ENCODE data around the gene SYVN1.

SYVN1 gene

DNA sequence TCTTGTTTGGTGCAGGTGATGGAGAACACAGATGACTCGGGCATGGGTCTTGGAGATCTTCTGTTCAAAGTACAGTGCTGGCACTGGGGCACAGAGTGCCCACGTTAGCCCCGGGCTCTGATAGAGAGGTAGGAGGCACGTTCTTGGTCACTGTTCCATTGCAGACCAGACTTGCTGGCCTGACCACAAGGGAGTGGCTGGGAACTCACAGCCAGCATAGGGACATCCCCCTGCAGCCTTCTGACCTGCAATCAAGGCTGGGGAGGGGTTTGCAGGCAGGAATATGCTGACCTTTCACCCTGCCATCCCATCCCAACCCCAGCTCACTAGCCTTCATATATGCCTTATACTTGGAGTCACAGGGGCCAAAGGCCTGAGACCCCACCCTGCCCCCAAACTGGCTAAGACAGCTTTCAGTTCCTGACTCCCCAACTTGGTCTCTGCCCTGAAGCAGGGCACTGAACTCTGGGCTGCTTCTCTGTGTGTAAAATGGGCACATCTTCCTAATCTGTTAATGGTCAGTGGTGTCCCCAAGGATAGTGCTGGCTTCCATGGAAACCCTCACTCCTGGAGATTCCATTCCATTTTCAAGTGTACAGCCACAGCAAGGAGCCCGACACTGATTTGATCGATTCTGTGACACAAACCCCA lies 7.6 kb downstream of the SYVN1 start:
- H3K79me2 ChIP-seq (ENCODE audit: insufficient read depth, low read length): peaks cover 32% of the 10 kb centered on the region

GRCh38 chr11:65125197-65126056 lies 8.9 kb downstream of the SYVN1 start:
- Histone ChIP-seq H3K36me3 (ENCODE audit: insufficient read depth, low read length) (peaks cover 50% of the 10 kb centered on the region), H4K20me1 (ENCODE audit: insufficient read depth, low read length, poor library complexity, severe bottlenecking) (peaks cover 14% of the 10 kb centered on the region)

More for the DNA sequence above, 7.6 kb downstream of the SYVN1 start:
- peaks cover under 1% of the 10 kb centered on the region for H4K20me1 ChIP-seq (ENCODE audit: insufficient read depth, low read length, poor library complexity, severe bottlenecking)
- peaks cover 7% of the 10 kb centered on the region for H3K4me1 ChIP-seq (ENCODE audit: insufficient read depth, low read length, poor library complexity, severe bottlenecking)
- H3K9ac ChIP-seq (ENCODE audit: low read depth, low read length, poor library complexity, severe bottlenecking): no peak overlapping the region
- TF ChIP-seq EZH2phosphoT487 (IDR thresholded peaks at IDR 0.05; ENCODE audit: borderline replicate concordance): no peak
- TF ChIP-seq, protein P1, sequence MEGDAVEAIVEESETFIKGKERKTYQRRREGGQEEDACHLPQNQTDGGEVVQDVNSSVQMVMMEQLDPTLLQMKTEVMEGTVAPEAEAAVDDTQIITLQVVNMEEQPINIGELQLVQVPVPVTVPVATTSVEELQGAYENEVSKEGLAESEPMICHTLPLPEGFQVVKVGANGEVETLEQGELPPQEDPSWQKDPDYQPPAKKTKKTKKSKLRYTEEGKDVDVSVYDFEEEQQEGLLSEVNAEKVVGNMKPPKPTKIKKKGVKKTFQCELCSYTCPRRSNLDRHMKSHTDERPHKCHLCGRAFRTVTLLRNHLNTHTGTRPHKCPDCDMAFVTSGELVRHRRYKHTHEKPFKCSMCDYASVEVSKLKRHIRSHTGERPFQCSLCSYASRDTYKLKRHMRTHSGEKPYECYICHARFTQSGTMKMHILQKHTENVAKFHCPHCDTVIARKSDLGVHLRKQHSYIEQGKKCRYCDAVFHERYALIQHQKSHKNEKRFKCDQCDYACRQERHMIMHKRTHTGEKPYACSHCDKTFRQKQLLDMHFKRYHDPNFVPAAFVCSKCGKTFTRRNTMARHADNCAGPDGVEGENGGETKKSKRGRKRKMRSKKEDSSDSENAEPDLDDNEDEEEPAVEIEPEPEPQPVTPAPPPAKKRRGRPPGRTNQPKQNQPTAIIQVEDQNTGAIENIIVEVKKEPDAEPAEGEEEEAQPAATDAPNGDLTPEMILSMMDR (conservative IDR thresholded peaks at IDR 0.05; ENCODE audit: low read length): no peak
- H3K9me2 ChIP-seq (replicated peaks; ENCODE audit: low read depth, low read length): no peaks in the 10 kb centered on the region
- H3K36me3 ChIP-seq (ENCODE audit: insufficient read depth, low read length): peaks cover 57% of the 10 kb centered on the region
- H3K4me3 ChIP-seq (ENCODE audit: low read length, poor library complexity, severe bottlenecking): no peak overlapping the region
- H3K27me3 ChIP-seq (ENCODE audit: insufficient read depth, low read length, poor library complexity, severe bottlenecking): no peaks in the 10 kb centered on the region
- no peak overlapping the region for H3K4me2 ChIP-seq (ENCODE audit: low read depth, low read length, poor library complexity, severe bottlenecking)
- H3F3A ChIP-seq (ENCODE audit: low read depth): no peaks in the 10 kb centered on the region
- no peak overlapping the region for H2AFZ ChIP-seq (ENCODE audit: low read length)
- H3K9me3 ChIP-seq (ENCODE audit: insufficient read depth, low read depth, low read length): no peaks in the 10 kb centered on the region

DNA sequence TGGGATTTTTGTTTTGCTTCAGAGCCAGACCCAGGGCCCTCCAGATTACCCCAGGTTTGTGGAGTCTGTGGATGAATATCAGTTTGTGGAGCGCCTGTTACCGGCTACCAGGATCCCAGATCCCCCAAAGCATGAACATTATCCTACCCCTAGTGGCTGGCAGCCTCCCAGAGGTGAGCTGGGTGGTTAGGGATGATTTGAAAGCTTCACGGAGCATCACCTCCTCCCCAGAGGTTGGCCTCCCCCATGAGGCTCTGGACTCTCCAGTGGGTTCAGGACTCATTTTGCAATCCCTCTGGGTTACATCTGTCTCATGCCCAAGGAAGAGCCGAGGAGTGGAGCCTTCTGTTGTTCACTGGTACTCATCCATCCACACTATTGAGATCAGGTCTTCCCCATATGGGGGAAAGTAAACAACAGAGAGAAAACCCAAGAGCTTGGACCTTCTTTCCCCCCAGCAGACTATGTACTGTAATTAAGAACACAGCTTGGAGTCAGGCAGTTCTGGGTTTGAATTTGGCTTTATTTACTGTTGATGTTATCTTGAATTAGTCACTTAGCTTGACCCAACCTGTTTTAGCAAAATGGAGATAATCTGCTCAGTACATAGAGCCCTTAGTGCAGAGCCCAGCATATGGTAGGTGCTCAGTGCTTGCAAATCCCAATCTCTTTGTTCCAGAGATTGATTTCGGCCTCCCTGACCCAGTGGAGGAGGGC lies 9.7 kb downstream of the SYVN1 start:
- Histone ChIP-seq H3K4me1 (ENCODE audit: insufficient read depth, low read length, poor library complexity, severe bottlenecking) (peaks cover 23% of the 10 kb centered on the region), H3K79me2 (ENCODE audit: insufficient read depth, low read length) (peaks cover 53% of the 10 kb centered on the region), H3K9me3 (ENCODE audit: insufficient read depth, low read depth, low read length) (no peaks in the 10 kb centered on the region), H3K4me3 (ENCODE audit: low read length, poor library complexity, severe bottlenecking) (no peak overlapping the region), H2AFZ (ENCODE audit: low read length) (no peak overlapping the region), H3F3A (ENCODE audit: low read depth) (no peaks in the 10 kb centered on the region), H3K27me3 (ENCODE audit: insufficient read depth, low read length, poor library complexity, severe bottlenecking) (no peaks in the 10 kb centered on the region), H4K20me1 (ENCODE audit: insufficient read depth, low read length, poor library complexity, severe bottlenecking) (peaks cover 21% of the 10 kb centered on the region), H3K4me2 (ENCODE audit: low read depth, low read length, poor library complexity, severe bottlenecking) (no peak overlapping the region), H3K9me2 (replicated peaks; ENCODE audit: low read depth, low read length) (no peaks in the 10 kb centered on the region), H3K9ac (ENCODE audit: low read depth, low read length, poor library complexity, severe bottlenecking) (no peak overlapping the region), H3K36me3 (ENCODE audit: insufficient read depth, low read length) (peaks cover 50% of the 10 kb centered on the region)
- TF ChIP-seq, protein P1 (conservative IDR thresholded peaks at IDR 0.05; ENCODE audit: low read length): no peak
- no peak for TF ChIP-seq EZH2phosphoT487 (IDR thresholded peaks at IDR 0.05; ENCODE audit: borderline replicate concordance)

More at GRCh38 chr11:65125197-65126056, 8.9 kb downstream of the SYVN1 start:
- Histone ChIP-seq H3K4me2 (ENCODE audit: low read depth, low read length, poor library complexity, severe bottlenecking) (no peak overlapping the region), H3K9me2 (replicated peaks; ENCODE audit: low read depth, low read length) (no peaks in the 10 kb centered on the region), H3K4me3 (ENCODE audit: low read length, poor library complexity, severe bottlenecking) (no peak overlapping the region), H3K9ac (ENCODE audit: low read depth, low read length, poor library complexity, severe bottlenecking) (no peak overlapping the region), H3K4me1 (ENCODE audit: insufficient read depth, low read length, poor library complexity, severe bottlenecking) (peaks cover 15% of the 10 kb centered on the region), H2AFZ (ENCODE audit: low read length) (no peak overlapping the region), H3F3A (ENCODE audit: low read depth) (no peaks in the 10 kb centered on the region), H3K79me2 (ENCODE audit: insufficient read depth, low read length) (peaks cover 45% of the 10 kb centered on the region), H3K9me3 (ENCODE audit: insufficient read depth, low read depth, low read length) (no peaks in the 10 kb centered on the region), H3K27me3 (ENCODE audit: insufficient read depth, low read length, poor library complexity, severe bottlenecking) (no peaks in the 10 kb centered on the region)
- TF ChIP-seq, protein P1 (conservative IDR thresholded peaks at IDR 0.05; ENCODE audit: low read length): no peak
- TF ChIP-seq EZH2phosphoT487 (IDR thresholded peaks at IDR 0.05; ENCODE audit: borderline replicate concordance): no peak

Measured in Loucy (cell line).